Measurements from ENCODE around the gene SHC3.

SHC3 gene

GRCh38 chr9:89194421-89195130 is 16.0 kb upstream of the SHC3 start:
- no peak overlapping the region for H3K27ac ChIP-seq
- no peak for TF ChIP-seq CTCF (conservative IDR thresholded peaks at IDR 0.05)

- no peak overlapping the region for H3K27ac ChIP-seq
Measured at GRCh38 chr9:89191004-89191403, 12.4 kb upstream of the SHC3 start.

GRCh38 chr9:89189215-89189614 is 10.6 kb upstream of the SHC3 start:
- H3K27ac ChIP-seq = no peak overlapping the region
- TF ChIP-seq CTCF (conservative IDR thresholded peaks at IDR 0.05) = no peak

More at GRCh38 chr9:89191004-89191403, 12.4 kb upstream of the SHC3 start:
- TF ChIP-seq CTCF (conservative IDR thresholded peaks at IDR 0.05) = no peak

- TF ChIP-seq CTCF (conservative IDR thresholded peaks at IDR 0.05) = no peak
Measured at GRCh38 chr9:89187950-89188349, 9.3 kb upstream of the SHC3 start.

GRCh38 chr9:89187541-89187940 is 8.9 kb upstream of the SHC3 start:
- no peak overlapping the region for H3K27ac ChIP-seq
- no peak for TF ChIP-seq CTCF (conservative IDR thresholded peaks at IDR 0.05)

More at GRCh38 chr9:89187950-89188349, 9.3 kb upstream of the SHC3 start:
- no peak overlapping the region for H3K27ac ChIP-seq

GRCh38 chr9:89186960-89187359 is 8.3 kb upstream of the SHC3 start:
- H3K27ac ChIP-seq = no peak overlapping the region
- TF ChIP-seq CTCF (conservative IDR thresholded peaks at IDR 0.05) = no peak

GRCh38 chr9:89185980-89186379 is 7.4 kb upstream of the SHC3 start:
- no peak overlapping the region for H3K27ac ChIP-seq
- TF ChIP-seq CTCF (conservative IDR thresholded peaks at IDR 0.05) = no peak

Measured in VCaP (cell line).